ENCODE results near the gene ITPR1. TPM values are rescaled to one million over a fixed set of nuclear protein-coding genes. Genes with fewer than 3 reads are reported as not detected.

ITPR1 gene
- total RNA-seq, 4 donors from 2014 or later: 58.8 to 67.2 (median 63.1) TPM

- no peak for TF ChIP-seq CTCF (IDR thresholded peaks at IDR 0.05; ENCODE audit: low read depth)
These were observed 330.2 kb downstream of the ITPR1 start for GRCh38 chr3:4823385-4823784.

GRCh38 chr3:4823986-4824925 is 331.1 kb downstream of the ITPR1 start:
- TF ChIP-seq CTCF (IDR thresholded peaks at IDR 0.05; ENCODE audit: low read depth): no peak

- no peak for TF ChIP-seq CTCF (IDR thresholded peaks at IDR 0.05; ENCODE audit: low read depth)
These were observed 331.8 kb downstream of the ITPR1 start for GRCh38 chr3:4824926-4825325.

- no peak for TF ChIP-seq CTCF (IDR thresholded peaks at IDR 0.05; ENCODE audit: low read depth)
These were observed 332.5 kb downstream of the ITPR1 start for GRCh38 chr3:4825436-4826236.

- TF ChIP-seq CTCF (IDR thresholded peaks at IDR 0.05; ENCODE audit: low read depth): no peak
These were observed 333.3 kb downstream of the ITPR1 start for GRCh38 chr3:4826237-4827100.

GRCh38 chr3:4827767-4828166 is 334.6 kb downstream of the ITPR1 start:
- TF ChIP-seq CTCF (IDR thresholded peaks at IDR 0.05; ENCODE audit: low read depth): no peak

Data from subcutaneous adipose tissue (tissue), 4 donors.